Natural killer cell (primary cell): ENCODE measurements around the gene FHIT. TPM values are rescaled to one million over a fixed set of nuclear protein-coding genes. Genes with fewer than 3 reads are reported as not detected.

Experiments used
- ATAC-seq, 3 donors: fragments of 150-1000 bp in 2 of 3; fragments of 200-7000 bp in 1 of 3; cut with Tn5 transposase; 1 replicate in 1 of 3; 2 replicates in 2 of 3; pipeline ENCODE4 v1.10.0; 2021; ENCODE audit warnings: mild to moderate bottlenecking in 2 of 3, moderate library complexity in 2 of 3
- DNase-seq, 2 donors: peaks; one replicate each; pipeline versions ENCODE4 v3.0.0 to v3.0.0-alpha.2; 2013 to 2021; ENCODE audit warnings: mixed read lengths in 1 of 2
- H3K27ac ChIP-seq: one replicate; pipeline ENCODE4 v1.5.1; 2013; ENCODE audit warnings: mild to moderate bottlenecking, low read length
- H3K27me3 ChIP-seq: one replicate; pipeline ENCODE4 v1.6.1; 2013; ENCODE audit warnings: low read length; ENCODE audit not compliant: control insufficient read depth, insufficient read depth
- H3K36me3 ChIP-seq: one replicate; pipeline ENCODE4 v1.6.1; 2013; ENCODE audit warnings: low read length; ENCODE audit not compliant: control insufficient read depth, insufficient read depth
- H3K4me1 ChIP-seq: one replicate; pipeline ENCODE4 v1.6.1; 2013; ENCODE audit warnings: low read length; ENCODE audit not compliant: control insufficient read depth, insufficient read depth
- H3K4me3 ChIP-seq: one replicate; pipeline ENCODE4 v1.5.1; 2013; ENCODE audit warnings: low read length
- H3K9me3 ChIP-seq: one replicate; pipeline ENCODE4 v1.6.1; 2013; ENCODE audit warnings: low read length; ENCODE audit not compliant: control insufficient read depth, insufficient read depth
- H3K27ac Mint-ChIP-seq, 2 donors: one replicate each; pipeline ENCODE4 v1.8.0; 2022; ENCODE audit warnings: mild to moderate bottlenecking in 2 of 2, mixed read lengths in 2 of 2, moderate library complexity in 1 of 2
- H3K27me3 Mint-ChIP-seq, 2 donors: one replicate each; pipeline ENCODE4 v1.8.0; 2022; ENCODE audit warnings: low read depth in 2 of 2, mixed read lengths in 2 of 2
- H3K36me3 Mint-ChIP-seq: one replicate; pipeline ENCODE4 v1.8.0; 2022; ENCODE audit warnings: mixed read lengths
- H3K4me1 Mint-ChIP-seq, 2 donors: one replicate each; pipeline ENCODE4 v1.8.0; 2022; ENCODE audit warnings: mixed read lengths in 2 of 2
- H3K4me3 Mint-ChIP-seq: one replicate; pipeline ENCODE4 v1.8.0; 2022; ENCODE audit warnings: mild to moderate bottlenecking, moderate library complexity, mixed read lengths
- H3K9me3 Mint-ChIP-seq, 2 donors: one replicate each; pipeline ENCODE4 v1.8.0; 2022; ENCODE audit warnings: mixed read lengths in 2 of 2
- WGBS: methylation state at CpG from one replicate; pipeline ENCODE4 v1.1.7; 2013; ENCODE audit warnings: missing lambda C conversion rate; ENCODE audit not compliant: insufficient coverage; 5-methylcytosine and 5-hydroxymethylcytosine counted together
- intact Hi-C: fragments of 100-400 bp; cut with micrococcal nuclease; formaldehyde crosslinking; loops from one replicate; pipeline ENCODE4 v1.14.2; 2022
- total RNA-seq, 4 donors: library from RNA; stranded (reverse); fragments of 120-200 nt in 1 of 4; gene quantifications; one replicate each; pipeline versions ENCODE4 v1.2.3 to v1.2.4, GENCODE V29; 2013 to 2022
- TF ChIP-seq, protein P1 (sequence below): fragments of 200-600 bp; IDR thresholded peaks from one replicate; pipeline ENCODE4 v1.8.0; 2022; ENCODE audit warnings: antibody characterized with exemption

The FHIT gene
- total RNA-seq, 3 donors from 2014 or later (not counting 1 experiment from before 2014, with no cell fraction given) = 2.7 to 6.1 (median 3.3) TPM

DNA sequence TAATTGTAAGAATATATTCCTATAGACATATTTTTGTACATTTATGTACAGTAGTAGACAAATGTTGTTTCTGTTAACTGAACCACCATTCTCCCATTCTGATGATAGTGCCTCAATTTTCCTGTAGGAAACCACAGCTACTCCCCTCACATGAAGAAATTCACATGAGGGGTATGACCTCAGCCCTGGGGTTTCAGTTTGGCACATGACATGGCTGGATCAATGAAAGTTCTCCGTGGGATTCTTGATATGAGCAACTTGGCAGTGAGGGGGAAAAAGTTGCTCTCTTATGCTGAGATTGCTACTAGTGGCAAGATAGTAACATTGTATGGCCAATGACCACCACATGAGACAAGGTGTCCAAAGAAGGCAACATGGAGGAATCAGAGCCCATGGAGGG, 1111.1 kb downstream of the FHIT start:
- H3K9me3 ChIP-seq = no peaks in the 10 kb centered on the region
- no peak for ATAC-seq
- TF ChIP-seq, protein P1, sequence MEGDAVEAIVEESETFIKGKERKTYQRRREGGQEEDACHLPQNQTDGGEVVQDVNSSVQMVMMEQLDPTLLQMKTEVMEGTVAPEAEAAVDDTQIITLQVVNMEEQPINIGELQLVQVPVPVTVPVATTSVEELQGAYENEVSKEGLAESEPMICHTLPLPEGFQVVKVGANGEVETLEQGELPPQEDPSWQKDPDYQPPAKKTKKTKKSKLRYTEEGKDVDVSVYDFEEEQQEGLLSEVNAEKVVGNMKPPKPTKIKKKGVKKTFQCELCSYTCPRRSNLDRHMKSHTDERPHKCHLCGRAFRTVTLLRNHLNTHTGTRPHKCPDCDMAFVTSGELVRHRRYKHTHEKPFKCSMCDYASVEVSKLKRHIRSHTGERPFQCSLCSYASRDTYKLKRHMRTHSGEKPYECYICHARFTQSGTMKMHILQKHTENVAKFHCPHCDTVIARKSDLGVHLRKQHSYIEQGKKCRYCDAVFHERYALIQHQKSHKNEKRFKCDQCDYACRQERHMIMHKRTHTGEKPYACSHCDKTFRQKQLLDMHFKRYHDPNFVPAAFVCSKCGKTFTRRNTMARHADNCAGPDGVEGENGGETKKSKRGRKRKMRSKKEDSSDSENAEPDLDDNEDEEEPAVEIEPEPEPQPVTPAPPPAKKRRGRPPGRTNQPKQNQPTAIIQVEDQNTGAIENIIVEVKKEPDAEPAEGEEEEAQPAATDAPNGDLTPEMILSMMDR = no peak
- intact Hi-C loops = no loop called here
- no peak overlapping the region for H3K4me3 Mint-ChIP-seq
- no peaks in the 10 kb centered on the region for H3K4me1 ChIP-seq
- H3K27ac ChIP-seq = no peak overlapping the region
- peaks cover 15 to 18% of the 10 kb centered on the region in 2 donors for H3K4me1 Mint-ChIP-seq
- no peaks in the 10 kb centered on the region for H3K36me3 ChIP-seq
- no peaks in the 10 kb centered on the region for H3K36me3 Mint-ChIP-seq
- no peaks in the 10 kb centered on the region for H3K9me3 Mint-ChIP-seq
- no peaks in the 10 kb centered on the region for H3K27me3 Mint-ChIP-seq
- H3K4me3 ChIP-seq = no peak overlapping the region
- no peak for DNase-seq
- H3K27me3 ChIP-seq = no peaks in the 10 kb centered on the region
- no peak overlapping the region for H3K27ac Mint-ChIP-seq
- WGBS = 86% methylated on average over 1 of the region's 1 CpG

DNA sequence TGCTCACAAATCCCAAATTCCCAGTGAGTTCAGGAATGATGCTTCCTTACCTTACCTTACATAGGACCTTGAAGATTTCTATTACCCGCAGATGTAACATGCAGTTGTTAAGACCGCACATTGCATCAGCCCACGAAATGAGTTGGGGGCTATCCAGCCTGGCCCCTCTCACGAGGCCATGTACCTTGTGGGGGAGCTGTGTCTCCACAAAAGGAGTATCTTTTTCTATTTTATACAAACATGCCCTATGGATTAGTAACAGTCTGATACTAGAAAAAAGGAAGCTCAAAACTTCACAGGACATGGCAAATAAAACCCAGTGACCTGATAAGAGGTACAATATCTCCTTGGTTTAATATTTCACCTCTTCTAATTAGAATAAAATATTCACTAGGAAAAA, 1114.7 kb downstream of the FHIT start:
- Mint-ChIP-seq H3K4me3 (no peak overlapping the region), H3K27ac (no peak overlapping the region), H3K27me3 (no peaks in the 10 kb centered on the region), H3K9me3 (no peaks in the 10 kb centered on the region), H3K4me1 (peaks cover 22 to 25% of the 10 kb centered on the region in 2 donors), H3K36me3 (no peaks in the 10 kb centered on the region)
- Histone ChIP-seq H3K27me3 (no peaks in the 10 kb centered on the region), H3K36me3 (no peaks in the 10 kb centered on the region), H3K9me3 (no peaks in the 10 kb centered on the region), H3K4me1 (no peaks in the 10 kb centered on the region), H3K4me3 (no peak overlapping the region), H3K27ac (no peak overlapping the region)
- TF ChIP-seq, protein P1 = no peak
- DNase-seq = no peak
- intact Hi-C loops = no loop called here
- WGBS = 83% methylated on average over 4 of the region's 4 CpGs
- ATAC-seq = no peak

DNA sequence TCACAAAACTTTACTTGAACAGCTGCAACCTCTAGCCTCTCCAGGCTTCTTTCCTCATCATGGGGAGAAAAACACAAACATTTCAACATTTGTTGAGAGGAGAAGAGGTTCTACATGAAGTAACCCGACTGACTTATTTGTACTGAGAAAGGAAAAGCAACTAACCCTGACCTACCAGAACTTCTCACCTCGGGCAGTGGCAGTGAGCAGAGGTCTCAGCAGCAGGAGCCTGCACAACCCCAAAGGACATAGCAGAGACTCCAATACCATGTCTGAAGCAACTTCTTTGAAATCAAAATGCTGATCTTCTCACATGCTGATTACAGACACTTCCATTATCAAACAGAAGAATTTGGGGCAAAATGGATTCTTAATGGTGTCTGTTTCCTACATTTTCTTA, 1115.8 kb downstream of the FHIT start:
- Mint-ChIP-seq H3K36me3 (no peaks in the 10 kb centered on the region), H3K4me3 (no peak overlapping the region), H3K4me1 (peaks cover 22 to 25% of the 10 kb centered on the region in 2 donors), H3K27ac (peak overlapping the region; percentile 2 to 21), H3K9me3 (no peaks in the 10 kb centered on the region), H3K27me3 (no peaks in the 10 kb centered on the region)
- intact Hi-C loops = no loop called here
- no peaks in the 10 kb centered on the region for H3K4me1 ChIP-seq
- WGBS = 59% methylated on average over 2 of the region's 2 CpGs
- H3K4me3 ChIP-seq = no peak overlapping the region
- DNase-seq (no peak), ATAC-seq (peak in 1 of 3 donors; percentile 82)
- H3K9me3 ChIP-seq = no peaks in the 10 kb centered on the region
- no peaks in the 10 kb centered on the region for H3K36me3 ChIP-seq
- H3K27ac ChIP-seq = no peak overlapping the region
- H3K27me3 ChIP-seq = no peaks in the 10 kb centered on the region
- TF ChIP-seq, protein P1 = no peak
